Stimulated activated CD4-positive, alpha-beta T cell treated with anti-CD3 and anti-CD28 coated beads, Interleukin-1b, Interleukin-23, amount 100 ng/mL, for 4 hours (primary cell): Measurements from ENCODE around the gene ENPP3.

Source experiments
- DNase-seq, 2 donors: peaks; one replicate each; pipeline ENCODE4 v3.0.0-alpha.2; 2020; ENCODE audit warnings: low read depth in 2 of 2

Gene ENPP3

DNA sequence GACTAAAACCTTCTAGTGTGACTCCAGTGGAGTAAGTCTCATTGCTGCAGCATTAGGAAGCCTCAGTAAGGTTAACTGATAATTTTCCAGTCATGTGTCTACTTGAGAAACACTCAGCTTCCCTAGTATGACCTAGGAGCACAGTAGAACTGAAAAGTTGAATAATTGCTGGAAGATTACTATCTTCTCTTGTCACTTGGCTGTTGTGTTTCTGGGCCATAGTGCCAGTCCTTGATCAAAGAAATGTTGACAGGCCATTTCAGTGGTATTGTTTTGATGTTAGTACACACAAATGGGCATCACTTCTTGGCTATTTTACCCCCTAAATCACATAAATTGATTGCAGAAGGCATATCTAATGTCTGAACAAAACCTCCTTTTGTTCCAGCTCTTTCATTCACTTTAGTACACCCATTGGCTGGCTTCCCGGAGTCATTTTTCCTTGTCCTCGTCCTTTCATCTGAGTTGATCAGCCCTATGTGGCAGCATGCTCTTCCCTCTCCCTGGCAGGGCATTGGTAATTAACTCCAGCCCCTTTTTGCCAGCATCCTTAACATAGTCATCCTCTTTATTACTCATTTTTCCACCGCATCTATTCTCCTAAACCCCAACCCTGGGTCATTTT is 6.0 kb downstream of the ENPP3 start:
- no peak for DNase-seq

DNA sequence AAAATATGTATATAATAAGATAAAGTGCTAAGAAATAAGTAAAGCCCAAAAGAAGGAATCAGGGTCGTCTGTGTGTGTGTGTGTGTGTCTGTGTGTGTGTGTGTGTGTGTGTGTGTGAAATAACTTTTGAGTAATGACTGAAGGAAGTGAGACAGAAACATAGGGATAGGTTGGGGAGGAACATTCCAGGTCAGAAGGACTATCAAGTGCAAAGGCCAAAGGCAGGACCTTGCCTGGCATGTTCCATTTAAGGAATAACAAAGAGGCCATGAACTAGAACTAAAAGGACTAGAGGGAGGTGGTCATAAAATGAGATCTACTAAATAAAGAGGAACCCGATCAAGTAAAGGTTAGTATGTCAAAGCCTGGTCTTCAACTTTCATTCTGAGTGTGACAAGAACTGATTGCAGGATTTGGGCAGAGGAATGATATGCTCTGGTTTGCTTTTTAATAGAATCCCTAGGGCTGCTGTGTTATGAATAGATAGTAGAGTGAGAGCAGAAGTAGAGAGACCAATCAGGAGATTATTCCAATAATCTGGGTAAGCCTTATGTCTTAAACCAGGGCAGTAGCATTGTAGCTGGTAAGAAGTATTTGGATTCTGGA is 6.9 kb downstream of the ENPP3 start:
- no peak for DNase-seq

DNA sequence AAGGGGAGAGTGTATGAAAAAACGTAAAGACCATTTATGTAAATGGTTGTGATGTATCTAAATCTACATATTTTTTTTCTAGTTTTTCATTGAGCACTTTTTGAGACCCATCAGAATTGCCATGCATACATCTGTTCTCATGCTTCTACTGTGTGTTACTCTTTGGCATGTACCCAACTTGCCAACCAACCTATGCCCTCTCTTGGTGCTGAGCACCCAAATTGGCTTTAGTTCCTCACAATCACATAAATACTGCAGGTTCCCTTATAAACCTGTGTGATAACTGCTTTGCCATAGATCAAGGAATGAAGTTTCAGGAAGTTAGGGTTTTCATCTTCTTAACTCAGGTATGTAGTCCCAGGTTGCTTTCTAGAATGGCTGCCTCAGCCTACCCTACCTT is 7.8 kb downstream of the ENPP3 start:
- DNase-seq = no peak

DNA sequence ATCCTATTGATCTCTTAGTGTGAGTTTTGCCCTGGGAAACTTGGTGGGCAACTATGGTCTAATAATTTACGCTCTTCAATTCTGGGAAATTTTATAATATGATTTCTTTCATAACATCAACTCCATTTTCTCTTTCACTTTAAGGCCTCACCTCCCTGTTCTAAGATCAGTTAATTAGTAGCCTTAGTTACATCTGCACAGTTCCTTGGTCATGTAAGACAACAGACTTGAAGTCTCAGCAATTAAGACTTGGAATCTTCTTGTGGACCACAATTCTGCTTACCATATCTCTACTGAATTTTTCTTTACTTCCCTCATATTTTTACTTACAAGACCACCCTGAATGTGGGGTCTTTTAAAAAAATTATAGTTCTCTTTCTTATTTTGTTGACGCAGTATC is 8.7 kb downstream of the ENPP3 start:
- DNase-seq = no peak

DNA sequence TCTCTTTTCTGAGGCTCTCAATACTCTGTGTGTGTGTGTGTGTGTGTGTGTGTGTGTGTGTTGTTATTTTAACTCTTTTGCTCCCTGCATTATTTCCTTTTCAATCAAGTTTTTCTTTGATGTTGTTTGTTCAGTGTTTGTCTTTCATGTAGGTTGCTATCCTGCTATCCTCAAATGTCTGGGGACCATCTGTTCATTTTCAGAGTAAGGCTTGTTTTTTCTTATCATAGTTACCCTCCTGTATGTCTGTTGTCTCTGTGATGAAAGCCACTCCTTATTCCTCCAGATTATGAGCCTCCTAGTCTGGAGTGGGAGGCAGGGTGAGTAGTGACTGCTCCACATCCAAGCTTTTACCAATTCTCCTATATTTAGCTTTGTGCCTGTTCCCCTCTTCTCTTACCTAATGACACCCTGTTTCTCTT is 9.2 kb downstream of the ENPP3 start:
- no peak for DNase-seq

DNA sequence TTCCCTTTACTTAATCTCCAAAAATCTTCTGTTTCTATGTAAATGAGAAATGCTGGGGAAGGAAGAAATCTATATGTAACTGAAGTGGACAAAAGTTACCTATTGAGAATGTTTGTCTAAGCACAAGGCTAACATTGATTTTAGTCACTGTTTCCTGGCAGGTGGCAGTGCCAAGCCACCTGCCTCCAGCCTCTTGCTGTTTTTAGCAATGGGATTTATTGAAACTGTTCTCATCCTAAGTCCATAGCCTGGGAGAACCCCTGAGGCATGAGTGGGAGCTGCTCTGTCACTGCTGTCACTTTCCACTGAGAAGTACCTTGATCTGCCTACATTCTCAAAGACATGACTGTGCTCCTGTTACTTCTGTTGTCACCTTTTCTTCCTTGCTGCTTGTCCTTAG is 14.7 kb downstream of the ENPP3 start:
- DNase-seq = no peak

GRCh38 chr6:131652472-131652871 is 15.4 kb downstream of the ENPP3 start:
- DNase-seq = no peak

DNA sequence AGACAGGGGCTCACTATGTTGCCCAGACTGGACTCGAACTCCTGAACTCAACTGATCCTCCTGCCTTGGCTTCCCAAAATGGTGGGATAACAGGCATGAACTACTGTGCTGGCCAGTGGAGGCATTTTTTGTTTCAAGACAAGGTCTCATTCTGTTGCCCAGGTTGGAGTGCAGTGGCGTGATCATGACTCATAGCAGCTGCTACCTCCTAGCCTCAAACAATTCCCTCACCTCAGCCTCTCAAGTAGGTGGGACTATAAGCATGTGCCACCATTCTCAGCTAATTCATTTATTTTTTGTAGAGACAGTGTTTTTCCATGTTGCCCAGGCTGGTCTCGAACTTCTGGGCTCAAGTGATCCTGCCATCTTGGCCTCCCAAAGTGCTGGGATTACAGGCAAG is 17.2 kb downstream of the ENPP3 start:
- no peak for DNase-seq

DNA sequence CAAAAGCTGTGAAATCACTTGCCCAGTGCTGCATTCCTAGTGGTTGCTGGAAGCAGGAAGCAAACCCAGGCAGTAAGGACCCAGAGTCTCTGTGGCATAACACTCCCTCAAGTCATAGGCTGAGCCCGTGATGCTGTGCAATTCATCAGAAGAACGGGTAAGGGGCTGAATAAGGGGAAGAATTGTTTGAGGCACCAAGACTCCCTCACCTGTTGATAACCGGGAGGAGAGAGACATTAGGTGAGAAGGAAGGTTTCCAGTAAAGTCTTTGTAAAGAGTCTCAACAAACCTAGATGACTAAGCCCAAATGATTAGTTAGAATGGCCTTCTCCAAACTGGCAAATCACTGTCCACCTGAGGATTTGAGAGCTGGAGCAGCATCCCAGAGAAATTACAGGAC is 18.3 kb downstream of the ENPP3 start:
- no peak for DNase-seq

- DNase-seq = no peak
Measured at GRCh38 chr6:131655951-131656350, 18.8 kb downstream of the ENPP3 start.

DNA sequence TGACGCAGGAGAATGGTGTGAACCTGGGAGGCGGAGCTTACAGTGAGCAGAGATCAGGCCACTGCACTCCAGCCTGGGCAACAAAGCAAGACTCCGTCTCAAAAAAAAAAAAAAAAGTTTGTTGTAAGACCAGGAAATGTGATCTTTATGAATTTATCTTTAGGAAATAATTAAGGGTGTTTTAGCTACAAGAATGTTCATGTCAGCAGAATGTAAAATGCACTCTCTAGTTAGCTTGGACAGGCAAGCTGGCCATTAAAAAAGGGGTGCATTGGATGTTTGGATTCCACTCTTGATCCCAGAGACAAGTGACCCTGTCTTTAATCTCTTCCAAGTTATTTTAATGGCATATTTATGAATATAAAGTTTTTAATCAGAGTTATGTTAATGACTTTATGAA is 19.6 kb downstream of the ENPP3 start:
- DNase-seq = no peak

- no peak for DNase-seq
Measured at GRCh38 chr6:131657222-131657621, 20.1 kb downstream of the ENPP3 start.

DNA sequence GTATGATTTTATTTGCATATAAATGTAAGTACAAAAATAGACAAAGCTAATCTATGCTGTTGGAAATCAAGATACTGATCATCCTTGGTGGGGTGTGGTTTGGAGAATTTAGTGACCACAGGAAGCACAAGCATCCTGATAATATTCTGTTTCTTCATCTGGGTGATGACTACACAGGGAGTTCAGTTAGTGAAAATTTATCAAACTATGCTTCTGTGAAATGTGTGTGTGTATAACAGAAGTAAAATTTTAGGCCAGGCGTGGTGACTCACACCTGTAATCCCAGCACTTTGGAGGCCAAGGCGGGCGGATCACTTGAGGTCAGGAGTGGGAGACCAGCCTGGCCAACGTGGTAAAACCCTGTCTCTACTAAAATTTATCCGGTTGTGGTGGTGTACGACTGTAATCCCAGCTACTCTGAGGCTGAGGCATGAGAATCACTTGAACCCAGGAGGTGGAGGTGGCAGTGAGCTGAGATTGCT is 20.6 kb downstream of the ENPP3 start:
- DNase-seq = no peak

GRCh38 chr6:131658287-131658686 is 21.2 kb downstream of the ENPP3 start:
- no peak for DNase-seq

DNA sequence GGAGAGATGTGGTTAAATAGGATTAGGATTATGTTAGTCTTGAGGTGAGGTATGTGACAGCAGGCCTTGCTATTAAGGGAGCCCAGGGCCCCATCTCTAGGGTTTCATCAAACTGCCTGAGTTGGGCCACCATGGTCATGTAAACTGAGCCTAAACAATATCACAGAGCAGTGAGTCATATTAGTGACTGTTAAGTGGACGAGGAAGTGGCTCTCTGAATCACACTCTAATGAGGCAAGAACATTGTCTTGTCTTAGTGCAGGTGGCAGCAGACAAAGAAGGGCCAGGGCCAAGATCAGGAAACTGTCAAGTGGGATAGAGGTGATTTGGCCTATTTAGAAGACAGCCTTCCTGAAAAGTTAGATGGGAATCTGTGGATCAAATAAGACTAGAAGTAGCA is 23.1 kb downstream of the ENPP3 start:
- DNase-seq = no peak

GRCh38 chr6:131663578-131664165 is 26.6 kb downstream of the ENPP3 start:
- no peak for DNase-seq

- DNase-seq = no peak
Measured at GRCh38 chr6:131669891-131670290, 32.8 kb downstream of the ENPP3 start.

- DNase-seq = no peak
Measured at GRCh38 chr6:131673184-131673583, 36.1 kb downstream of the ENPP3 start.

GRCh38 chr6:131678442-131678841 is 41.3 kb downstream of the ENPP3 start:
- no peak for DNase-seq

DNA sequence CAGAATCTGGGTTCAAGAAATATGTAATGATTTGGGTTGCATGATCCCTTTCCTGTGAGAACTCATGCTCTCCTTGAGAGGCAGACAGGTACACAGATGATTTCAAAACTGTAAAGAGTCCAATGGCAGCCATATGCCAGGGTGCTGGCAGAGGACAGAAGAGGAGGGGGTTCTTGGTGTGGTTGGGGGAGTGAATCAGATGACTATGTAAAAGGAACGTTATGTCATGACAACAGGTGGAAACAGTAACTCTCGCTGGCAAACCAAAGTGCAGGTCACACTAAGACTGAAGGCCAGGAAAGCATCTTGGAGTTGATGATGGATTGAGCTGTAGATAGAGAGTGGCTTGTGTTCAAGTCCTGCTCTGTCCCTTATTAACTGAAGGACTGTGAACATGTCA is 43.8 kb downstream of the ENPP3 start:
- no peak for DNase-seq

GRCh38 chr6:131681585-131681984 is 44.5 kb downstream of the ENPP3 start:
- DNase-seq = no peak

DNA sequence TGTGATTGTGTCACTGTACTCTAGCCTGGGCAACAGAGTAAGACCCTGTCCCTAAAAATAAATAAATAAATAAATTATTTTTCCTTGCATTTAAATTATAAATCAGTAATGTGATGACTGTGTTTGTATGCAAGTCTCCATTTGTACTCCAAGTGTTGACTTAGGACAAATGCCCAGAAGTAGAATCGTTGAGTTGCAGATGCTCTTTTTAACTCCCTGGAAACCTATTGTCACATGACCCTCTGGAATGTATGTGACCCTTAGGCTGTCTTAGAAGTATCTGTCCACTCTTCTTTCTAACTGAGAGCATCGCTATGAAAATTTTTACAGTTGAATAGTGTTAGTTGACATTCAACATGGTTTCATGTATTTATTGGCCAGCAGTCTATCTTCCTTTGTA is 45.3 kb downstream of the ENPP3 start:
- no peak for DNase-seq

DNA sequence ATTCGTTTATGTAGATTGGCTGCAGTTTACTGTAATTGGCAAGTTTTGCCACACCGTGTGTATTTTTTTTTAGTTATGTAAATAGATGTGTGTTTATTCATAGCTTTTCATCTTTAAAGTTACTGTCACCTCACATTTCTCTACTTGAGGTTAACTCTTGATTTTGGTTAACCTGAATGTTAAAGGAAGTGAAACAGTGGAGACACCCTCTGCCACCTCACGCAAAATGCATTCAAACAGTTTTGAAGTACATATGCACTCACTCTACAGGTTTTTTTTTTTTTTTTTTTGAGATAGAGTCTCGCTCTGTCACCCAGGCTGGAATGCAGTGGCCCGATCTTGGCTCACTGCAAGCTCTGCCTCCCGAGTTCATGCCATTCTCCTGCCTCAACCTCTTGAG is 46.4 kb downstream of the ENPP3 start:
- DNase-seq = no peak
